PC-9 (cell line): Measurements from ENCODE around the gene C5orf34. TPM values are rescaled to one million over a fixed set of nuclear protein-coding genes. Genes with fewer than 3 reads are reported as not detected.

Experiments used
- BruUV-seq: library from RNA; stranded (reverse); fragments of 400-500 nt; replicated peaks from 2 replicates; lab custom pipeline; 2021; lab: Mats Ljungman, UMichigan
- CTCF ChIA-PET: fragments of 300-600 bp; sonication (Branson Sonifier 250); formaldehyde crosslinking; loops from one replicate; lab custom pipeline; 2022; ENCODE audit warnings: antibody characterized with exemption; lab: Charles Lee
- POLR2A ChIA-PET: fragments of 300-600 bp; sonication (Branson Sonifier 250); formaldehyde crosslinking; loops from one replicate; lab custom pipeline; 2022; ENCODE audit warnings: antibody characterized with exemption; ENCODE audit not compliant: unreplicated experiment; lab: Charles Lee
- DNase-seq, 2 experiments: peaks; one replicate each; pipeline versions ENCODE4 v3.0.0 to v3.0.0-alpha.2; 2015 to 2022; ENCODE audit warnings: mixed read lengths in 1 of 2
- H2AFZ ChIP-seq: fragments of 200-600 bp; sonication (generic); 2 replicates; pipeline ENCODE4 v1.8.1; 2017; ENCODE audit warnings: antibody characterized with exemption
- H3F3A ChIP-seq: fragments of 200-600 bp; sonication (generic); 2 replicates; pipeline ENCODE4 v1.8.1; 2017; ENCODE audit warnings: antibody characterized with exemption, mild to moderate bottlenecking, low read depth; ENCODE audit not compliant: insufficient read depth
- H3K27ac ChIP-seq: fragments of 200-600 bp; sonication (generic); 2 replicates; pipeline ENCODE4 v1.6.1; 2016; ENCODE audit warnings: mixed run types
- H3K27me3 ChIP-seq: fragments of 200-600 bp; sonication (generic); 2 replicates; pipeline ENCODE4 v1.6.1; 2016; ENCODE audit warnings: low read depth, mixed run types; ENCODE audit not compliant: insufficient read depth
- H3K36me3 ChIP-seq: fragments of 200-600 bp; sonication (generic); 2 replicates; pipeline ENCODE4 v1.6.1; 2016; ENCODE audit warnings: low read depth, mixed run types
- H3K4me1 ChIP-seq: fragments of 200-600 bp; sonication (generic); replicated peaks from 2 replicates; pipeline ENCODE4 v1.6.1; 2016; ENCODE audit warnings: mixed run types; ENCODE audit not compliant: insufficient read depth
- H3K4me2 ChIP-seq: fragments of 200-600 bp; sonication (generic); 2 replicates; pipeline ENCODE4 v1.6.1; 2017; ENCODE audit warnings: mixed run types
- H3K4me3 ChIP-seq: fragments of 200-600 bp; sonication (generic); 2 replicates; pipeline ENCODE4 v1.6.1; 2016; ENCODE audit warnings: mixed run types
- H3K79me2 ChIP-seq: fragments of 200-600 bp; sonication (generic); 2 replicates; pipeline ENCODE4 v1.6.1; 2017; ENCODE audit warnings: low read depth, mixed run types
- H3K9me2 ChIP-seq: fragments of 200-600 bp; sonication (generic); 2 replicates; pipeline ENCODE4 v1.8.1; 2017; ENCODE audit warnings: mild to moderate bottlenecking; ENCODE audit not compliant: insufficient read depth
- H3K9me3 ChIP-seq: fragments of 200-600 bp; sonication (generic); 2 replicates; pipeline ENCODE4 v1.8.1; 2016; ENCODE audit warnings: low read depth; ENCODE audit not compliant: insufficient read depth
- H4K20me1 ChIP-seq: fragments of 200-600 bp; sonication (generic); 2 replicates; pipeline ENCODE4 v1.8.1; 2017; ENCODE audit not compliant: insufficient read depth
- EZH2 ChIP-seq: fragments of 200-600 bp; sonication (generic); IDR thresholded peaks from 2 replicates; pipeline ENCODE4 v1.8.0; 2017; ENCODE audit warnings: antibody characterized with exemption, low read depth
- intact Hi-C: fragments of 100-400 bp; cut with micrococcal nuclease; formaldehyde crosslinking; loops from one replicate; pipeline ENCODE4 v1.10.0; 2022; ENCODE audit not compliant: unreplicated experiment
- total RNA-seq: library from RNA; stranded (reverse); gene quantifications from 2 replicates; pipeline ENCODE4 v1.2.3, GENCODE V29; 2021
- TF ChIP-seq, protein P1 (sequence below): fragments of 200-600 bp; sonication (generic); conservative IDR thresholded peaks from 2 replicates; pipeline ENCODE4 v1.6.1; 2017; ENCODE audit warnings: mixed run types, antibody characterized with exemption, mild to moderate bottlenecking, moderate library complexity

The C5orf34 gene
- total RNA-seq, 1 experiment from 2014 or later, result 22.6 TPM

DNA sequence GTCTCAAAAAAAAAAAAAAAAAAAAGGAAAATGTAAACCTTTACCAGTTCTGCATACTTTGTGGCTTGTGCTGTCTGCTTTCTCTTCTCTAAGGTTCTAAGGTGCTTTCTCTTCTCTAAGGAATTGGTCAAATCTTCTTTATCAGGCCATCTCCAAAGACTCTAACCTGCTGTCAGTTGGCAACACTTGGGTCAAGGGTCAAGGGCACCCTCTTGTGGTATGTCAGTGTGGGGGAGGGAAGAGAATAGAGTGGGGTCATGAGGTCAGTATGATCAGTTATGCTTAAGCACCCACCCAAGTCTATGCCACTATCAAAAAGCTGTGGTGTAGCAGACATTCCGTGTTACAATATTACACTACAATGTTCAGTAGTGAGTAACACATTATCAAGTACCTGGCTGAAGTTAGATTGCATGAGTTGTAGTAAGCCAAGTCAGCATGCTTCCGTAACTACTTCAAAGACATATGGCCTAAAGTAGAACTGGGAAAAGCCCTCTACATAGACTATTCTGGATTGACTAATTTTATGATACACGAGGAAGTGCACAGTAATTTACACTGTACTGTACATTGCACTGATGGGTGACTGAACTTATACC is 77.8 kb downstream of the C5orf34 start:
- DNase-seq, result no peak
- H3K4me1 ChIP-seq, result peaks cover 20% of the 10 kb centered on the region

More for the DNA sequence above, 77.8 kb downstream of the C5orf34 start:
- intact Hi-C loops, result no loop called here
- H4K20me1 ChIP-seq, result no peaks in the 10 kb centered on the region
- BruUV-seq, result no TSS peak
- no peaks in the 10 kb centered on the region for H3K36me3 ChIP-seq
- peaks cover 36% of the 10 kb centered on the region for H3K9me3 ChIP-seq
- no peaks in the 10 kb centered on the region for H3K9me2 ChIP-seq
- TF ChIP-seq, protein P1, sequence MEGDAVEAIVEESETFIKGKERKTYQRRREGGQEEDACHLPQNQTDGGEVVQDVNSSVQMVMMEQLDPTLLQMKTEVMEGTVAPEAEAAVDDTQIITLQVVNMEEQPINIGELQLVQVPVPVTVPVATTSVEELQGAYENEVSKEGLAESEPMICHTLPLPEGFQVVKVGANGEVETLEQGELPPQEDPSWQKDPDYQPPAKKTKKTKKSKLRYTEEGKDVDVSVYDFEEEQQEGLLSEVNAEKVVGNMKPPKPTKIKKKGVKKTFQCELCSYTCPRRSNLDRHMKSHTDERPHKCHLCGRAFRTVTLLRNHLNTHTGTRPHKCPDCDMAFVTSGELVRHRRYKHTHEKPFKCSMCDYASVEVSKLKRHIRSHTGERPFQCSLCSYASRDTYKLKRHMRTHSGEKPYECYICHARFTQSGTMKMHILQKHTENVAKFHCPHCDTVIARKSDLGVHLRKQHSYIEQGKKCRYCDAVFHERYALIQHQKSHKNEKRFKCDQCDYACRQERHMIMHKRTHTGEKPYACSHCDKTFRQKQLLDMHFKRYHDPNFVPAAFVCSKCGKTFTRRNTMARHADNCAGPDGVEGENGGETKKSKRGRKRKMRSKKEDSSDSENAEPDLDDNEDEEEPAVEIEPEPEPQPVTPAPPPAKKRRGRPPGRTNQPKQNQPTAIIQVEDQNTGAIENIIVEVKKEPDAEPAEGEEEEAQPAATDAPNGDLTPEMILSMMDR, result no peak
- no peak for TF ChIP-seq EZH2
- POLR2A ChIA-PET, result no interaction called here
- H3K27me3 ChIP-seq, result no peaks in the 10 kb centered on the region
- CTCF ChIA-PET, result interaction anchor here (0.5 kb wide), 1 partner anchor 47 kb away, joined by 3 read pairs; no protein-coding TSS in a partner anchor
- H3K79me2 ChIP-seq, result no peaks in the 10 kb centered on the region
- H2AFZ ChIP-seq, result no peak overlapping the region
- no peak overlapping the region for H3K4me2 ChIP-seq
- H3K27ac ChIP-seq, result no peak overlapping the region
- H3K4me3 ChIP-seq, result no peak overlapping the region
- peaks cover 21% of the 10 kb centered on the region for H3F3A ChIP-seq

Other genes starting within 250 kb of the C5orf34 start
- gene HMGCS1, start 201.7 kb downstream of the C5orf34 start, total RNA-seq, result 152 and 189 TPM in 2 replicates
- gene CCL28, start 102.8 kb downstream of the C5orf34 start, total RNA-seq, result 2.2 and 4.3 TPM in 2 replicates
- 22.0 and 30.2 TPM in 2 replicates for gene TMEM267, start 31.3 kb downstream of the C5orf34 start, total RNA-seq
- gene PAIP1, start 41.9 kb upstream of the C5orf34 start, total RNA-seq, result 183 and 191 TPM in 2 replicates
- gene NNT, start 88.0 kb upstream of the C5orf34 start, total RNA-seq, result 92.6 and 112 TPM in 2 replicates